Adrenal gland (tissue), 5 donors: ENCODE data around the gene CDC42EP1.

ENCODE experiments used
- CTCF ChIP-seq, 6 experiments: fragments of 450-650 bp in 4 of 6; fragments of 200-600 bp in 2 of 6; sonication (generic) in 1 of 6; IDR thresholded peaks; 1 replicate in 5 of 6; 2 replicates in 1 of 6; pipeline versions ENCODE4 v1.5.1 to v1.8.0; 2016 to 2021; ENCODE audit warnings: antibody characterized with exemption in 6 of 6, mild to moderate bottlenecking in 2 of 6, moderate library complexity in 1 of 6
- POLR2A ChIP-seq, 2 donors: fragments of 450-650 bp; IDR thresholded peaks; one replicate each; pipeline ENCODE4 v1.6.1; 2017; ENCODE audit warnings: antibody characterized with exemption in 2 of 2, mild to moderate bottlenecking in 2 of 2, moderate library complexity in 1 of 2
- donor health status: DM: no; HTN: no; CAD: no.

DNA sequence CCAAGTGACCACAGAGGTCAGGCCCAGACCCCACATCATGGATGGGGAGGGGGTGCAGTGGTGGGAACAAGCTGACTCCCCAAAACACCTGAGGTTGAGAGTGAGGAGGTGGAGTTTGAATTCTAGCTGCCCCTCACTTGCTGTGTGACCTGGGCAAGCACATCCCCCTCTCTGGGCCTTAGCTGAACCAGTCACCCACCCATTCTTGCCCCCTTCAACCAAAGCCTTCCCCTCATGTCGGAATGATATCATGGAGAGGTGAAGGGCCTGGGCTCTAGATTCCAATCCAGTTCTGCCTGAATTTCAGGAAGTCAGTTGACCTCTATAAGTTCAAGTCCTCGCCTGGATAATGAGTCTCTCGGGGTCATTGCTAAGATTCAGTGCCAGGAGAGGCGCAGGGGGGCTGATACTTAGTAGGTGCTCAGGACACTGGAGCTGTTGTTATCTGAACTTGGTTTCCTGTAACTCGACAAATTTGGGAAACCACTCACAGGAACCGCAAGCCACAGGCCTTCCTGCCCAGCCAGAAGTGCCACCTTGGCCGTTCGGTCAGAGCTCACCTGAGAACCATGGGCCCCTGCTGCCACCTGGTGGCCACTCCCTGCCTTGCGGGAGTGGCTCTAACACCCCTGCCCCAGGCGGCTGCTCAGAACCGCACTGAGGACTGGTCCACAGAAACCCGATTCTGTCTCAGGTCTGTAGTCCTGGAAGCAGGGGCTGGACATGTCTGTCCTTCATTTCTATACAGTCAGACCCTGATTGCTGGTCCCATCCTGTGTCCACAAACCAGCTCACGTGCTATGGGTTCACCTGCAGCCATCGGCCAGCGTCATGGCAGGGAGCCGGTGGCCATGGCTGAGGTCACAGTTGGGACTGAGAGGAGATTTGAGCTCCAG, 6.9 kb downstream of the CDC42EP1 start:
- peak; percentile 86 to 95 (median 94) for TF ChIP-seq CTCF (IDR thresholded peaks at IDR 0.05)
- TF ChIP-seq POLR2A (IDR thresholded peaks at IDR 0.05): no peak
